HG03159 (cell line): Measurements from ENCODE around the gene CRMP1.

Experiments
- ATAC-seq: cut with Tn5 transposase; IDR thresholded peaks from one replicate; pipeline ENCODE4 v1.9.1; 2021; ENCODE audit warnings: mild to moderate bottlenecking, moderate library complexity; ENCODE audit not compliant: unreplicated experiment

Gene CRMP1

GRCh38 chr4:5890063-5890727, 2.7 kb downstream of the CRMP1 start:
- no peak for ATAC-seq

DNA sequence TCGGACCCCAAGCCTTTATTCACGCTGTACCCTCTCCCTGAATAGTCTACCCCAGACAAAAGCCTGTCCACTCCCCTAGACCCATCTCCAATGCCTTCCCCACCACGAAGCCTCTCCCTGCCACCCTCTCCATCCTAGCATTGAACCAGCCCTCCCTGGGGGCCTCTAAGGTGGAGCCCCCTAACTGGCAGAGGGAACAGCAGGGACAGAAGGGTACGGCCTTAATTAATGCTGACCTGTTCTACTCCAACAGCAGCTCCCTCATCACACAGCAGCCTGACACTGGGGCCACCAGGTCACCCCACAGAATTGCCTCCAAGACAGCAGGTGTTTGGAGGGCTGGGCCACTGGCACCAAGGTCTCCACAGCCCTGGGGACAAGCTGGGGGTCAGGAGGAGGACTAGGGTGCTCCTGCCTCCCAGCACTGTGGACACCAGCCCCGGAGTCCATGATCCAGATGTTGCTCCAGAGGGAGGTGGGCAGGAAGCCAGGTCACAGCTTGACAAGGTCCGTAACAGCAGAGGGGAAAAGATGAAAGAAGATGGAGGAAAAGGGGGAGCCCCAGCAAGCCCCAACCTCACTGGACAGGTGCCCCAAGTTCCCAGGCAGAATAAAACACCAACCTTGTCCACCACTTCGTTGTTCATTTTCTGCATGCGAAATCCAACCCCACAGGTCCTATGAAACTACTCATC, 3.7 kb downstream of the CRMP1 start:
- ATAC-seq: no peak

DNA sequence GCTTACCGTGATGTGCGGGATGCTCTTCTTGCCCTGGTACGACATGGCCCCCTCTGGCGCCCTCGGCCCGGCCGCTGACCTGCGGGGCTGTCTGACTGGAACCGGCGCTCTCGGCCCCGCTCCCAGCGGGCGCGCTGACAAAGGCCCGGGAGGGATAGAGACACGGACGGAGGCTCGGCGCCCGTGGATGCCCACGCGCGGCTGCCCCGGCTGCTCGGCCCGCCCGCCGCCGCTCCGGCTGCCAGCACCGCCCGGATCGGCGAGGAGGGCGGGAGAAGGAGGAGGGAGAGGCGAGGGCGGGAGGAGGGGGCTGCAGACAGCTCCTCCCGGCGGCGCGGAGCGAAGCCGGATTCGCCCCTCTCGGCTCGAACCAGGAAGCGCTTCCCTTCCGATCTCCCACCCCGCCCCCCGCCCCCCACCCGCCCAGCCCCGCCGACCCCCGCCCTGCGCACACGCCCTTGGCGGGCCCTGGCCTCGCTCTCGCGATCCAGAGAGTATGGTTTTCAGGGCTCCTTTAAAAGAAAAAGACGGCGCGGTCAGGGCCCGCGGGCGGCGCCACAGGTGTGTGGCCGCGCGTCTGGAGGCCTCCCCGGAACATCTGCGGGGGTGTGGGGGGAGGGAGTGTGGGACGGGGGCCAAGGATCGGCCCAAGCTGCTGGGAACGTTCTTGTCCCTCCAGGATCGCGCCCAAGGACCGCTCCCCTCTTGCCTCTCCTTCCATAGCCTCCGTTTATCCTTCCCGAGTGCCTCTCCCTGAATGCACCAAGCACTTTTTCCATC, 4.5 kb downstream of the CRMP1 start:
- ATAC-seq: no peak

DNA sequence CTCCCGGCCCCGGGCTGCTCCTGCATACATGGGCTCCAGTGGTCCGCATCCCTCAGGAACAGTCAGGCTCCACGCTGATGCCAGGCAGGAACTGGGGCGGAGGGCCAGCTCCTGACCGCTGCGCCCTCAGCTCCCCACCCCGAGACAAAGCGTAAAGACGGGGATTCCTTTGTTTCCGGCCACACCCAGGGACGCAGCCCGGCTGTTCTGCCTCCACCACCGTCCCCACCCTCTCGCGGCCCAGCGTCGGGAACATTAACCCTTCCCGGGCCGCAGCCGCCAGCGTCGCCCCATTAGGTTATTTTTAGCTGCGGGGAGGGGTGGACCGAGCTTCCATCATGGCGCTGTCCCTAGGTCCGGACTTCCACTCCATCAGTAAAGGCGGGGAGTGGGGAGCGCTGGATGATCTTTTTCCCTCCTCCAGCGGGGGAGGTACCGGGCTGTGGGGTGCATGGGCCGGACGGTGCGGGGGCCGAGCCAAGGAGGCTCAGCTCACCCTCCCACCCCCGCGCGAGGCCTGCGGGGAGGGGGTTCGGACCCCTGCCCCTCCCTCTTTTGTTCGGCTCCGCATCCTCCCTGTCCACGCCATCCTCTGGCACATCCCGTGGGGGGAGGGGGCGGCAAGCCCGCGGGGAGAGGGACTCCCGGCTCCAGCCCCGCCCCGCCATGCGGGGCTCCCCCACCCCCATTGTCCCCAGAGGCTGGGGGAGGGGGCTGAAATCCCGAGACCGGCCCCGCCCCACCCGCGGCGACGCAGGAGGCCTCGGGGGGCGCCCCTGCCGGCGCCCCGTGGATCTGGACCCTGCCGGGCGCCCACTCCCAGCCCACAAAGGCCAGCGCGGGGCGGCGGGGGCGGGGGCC, 5.3 kb downstream of the CRMP1 start:
- no peak for ATAC-seq

GRCh38 chr4:5887011-5887360, 5.9 kb downstream of the CRMP1 start:
- no peak for ATAC-seq

GRCh38 chr4:5885733-5886132, 7.2 kb downstream of the CRMP1 start:
- no peak for ATAC-seq

DNA sequence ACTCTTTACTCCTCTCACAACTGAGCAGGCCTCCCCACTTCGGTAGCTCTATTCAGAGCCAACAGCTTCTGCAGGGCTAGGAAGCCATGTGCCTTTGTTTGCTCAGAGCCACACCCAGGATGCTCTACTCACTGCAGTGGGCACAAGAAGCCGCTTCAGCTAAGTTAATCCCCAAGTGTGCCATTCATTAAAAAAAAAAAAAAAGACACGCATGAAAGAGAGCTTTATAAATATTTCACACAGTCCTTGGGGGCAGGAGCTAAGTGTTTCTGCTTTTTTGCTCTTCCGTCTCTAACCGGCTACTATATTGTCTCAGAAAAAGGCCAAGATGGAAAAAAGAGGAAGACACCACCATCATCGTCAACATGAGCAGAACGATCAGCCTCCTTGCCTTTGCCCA, 8.1 kb downstream of the CRMP1 start:
- no peak for ATAC-seq

DNA sequence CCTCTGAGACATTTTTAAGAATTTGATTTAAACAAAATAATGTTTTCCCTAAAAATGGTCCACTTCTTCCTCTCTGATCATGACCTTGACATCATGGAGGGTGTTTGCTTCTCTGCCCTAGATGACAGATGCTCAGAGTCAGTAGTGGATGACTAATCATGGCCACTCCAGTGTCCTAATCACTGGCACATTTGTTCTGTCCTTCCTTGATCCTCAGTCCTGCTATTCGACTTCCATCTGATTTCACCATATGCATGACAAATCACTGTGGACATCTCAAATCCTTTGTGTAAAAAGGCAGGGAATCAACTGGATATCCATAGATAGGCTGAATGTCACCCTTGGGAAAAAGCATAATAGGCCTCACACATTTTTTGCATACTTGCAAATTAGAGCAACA, 9.0 kb downstream of the CRMP1 start:
- ATAC-seq: no peak

DNA sequence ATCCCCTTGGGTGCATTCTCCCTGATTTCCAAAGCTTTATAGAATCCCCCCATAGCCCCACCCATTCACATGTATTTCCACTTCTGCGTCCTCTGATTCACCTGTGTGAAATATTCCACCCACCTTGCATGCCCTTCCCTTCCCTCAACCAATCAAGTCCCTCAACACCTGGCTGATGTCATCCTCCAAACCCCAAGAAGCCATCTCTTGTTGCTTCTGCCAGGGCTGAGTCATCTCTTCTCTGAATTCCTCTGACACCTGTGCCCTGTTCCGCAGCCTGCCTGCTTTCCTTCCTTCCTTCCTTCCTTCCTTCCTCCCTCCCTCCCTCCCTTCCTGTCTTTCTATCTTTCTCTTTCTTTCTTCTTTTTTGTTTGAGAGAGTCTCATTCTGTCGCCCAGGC, 9.9 kb downstream of the CRMP1 start:
- no peak for ATAC-seq

DNA sequence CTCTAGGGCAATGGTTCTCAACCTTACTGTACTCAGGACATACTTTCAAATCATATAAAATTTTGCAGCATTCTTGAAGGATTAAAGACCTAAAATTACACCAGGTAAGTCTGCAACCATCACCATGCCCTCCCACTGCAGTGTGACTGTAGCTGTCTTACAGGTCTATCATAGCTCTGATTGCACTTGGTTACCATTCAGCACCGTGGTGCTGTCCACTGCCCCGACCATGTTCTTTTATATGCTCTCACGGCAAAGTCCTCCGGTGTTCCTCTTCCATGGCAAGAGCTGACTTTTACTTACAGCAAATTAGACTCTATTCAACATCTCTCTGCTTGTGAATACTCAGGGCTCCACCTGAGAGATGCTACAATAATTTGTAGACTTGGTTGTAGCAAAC, 11.5 kb downstream of the CRMP1 start:
- no peak for ATAC-seq

- no peak for ATAC-seq
Measured at GRCh38 chr4:5878359-5878758, 14.5 kb downstream of the CRMP1 start.

GRCh38 chr4:5877392-5877791, 15.5 kb downstream of the CRMP1 start:
- no peak for ATAC-seq

- no peak for ATAC-seq
Measured at GRCh38 chr4:5874811-5875449, 18.0 kb downstream of the CRMP1 start.

DNA sequence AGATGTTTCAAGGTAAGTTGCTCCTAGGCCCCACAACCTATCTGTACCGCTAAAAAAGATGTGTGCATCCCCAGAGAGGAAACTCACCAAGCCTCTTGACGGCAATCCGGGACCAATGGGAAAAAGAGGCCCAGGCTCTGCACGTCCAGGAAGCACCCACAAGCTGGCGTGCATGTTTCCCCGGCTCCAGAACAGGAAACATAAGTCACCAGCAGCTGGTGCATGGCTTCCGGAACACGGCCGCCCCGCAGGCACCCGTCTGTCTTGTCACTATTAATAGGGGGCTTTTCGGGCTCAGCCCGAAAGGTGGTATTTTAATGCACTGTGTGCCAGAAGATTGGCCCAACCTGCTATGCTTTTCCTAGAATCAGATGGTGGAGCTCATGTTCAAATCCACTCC, 22.2 kb downstream of the CRMP1 start:
- ATAC-seq: no peak

DNA sequence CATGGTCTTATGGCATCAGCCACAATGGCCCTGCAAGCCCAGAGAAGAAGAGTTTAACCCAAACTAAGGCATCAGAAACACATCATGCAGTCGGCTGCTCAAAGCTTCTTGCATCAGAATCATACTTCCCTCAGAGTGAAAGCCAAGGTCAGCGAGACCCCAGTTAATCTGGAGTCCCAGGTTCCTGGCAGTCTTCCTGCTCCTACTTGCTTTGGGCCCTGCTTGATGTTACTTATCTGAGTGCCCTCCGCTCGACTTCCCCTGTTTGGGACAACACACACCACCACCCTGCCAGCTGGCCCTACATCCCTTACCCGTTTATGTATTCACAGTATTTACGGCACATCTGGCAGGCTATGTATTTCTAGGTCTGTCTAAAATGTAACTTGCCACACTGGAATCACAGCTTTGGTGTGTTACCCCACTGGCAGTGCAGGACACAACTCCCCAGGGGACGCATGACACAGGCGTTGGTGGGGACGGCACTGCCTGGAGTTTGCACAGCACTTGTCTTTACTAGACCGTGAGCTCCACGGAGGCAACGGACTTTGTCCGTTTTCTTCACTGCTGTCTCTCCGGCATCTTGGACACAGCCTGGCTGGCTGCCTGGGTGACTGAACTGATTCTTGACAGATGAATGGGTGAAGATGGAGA, 22.8 kb downstream of the CRMP1 start:
- no peak for ATAC-seq

DNA sequence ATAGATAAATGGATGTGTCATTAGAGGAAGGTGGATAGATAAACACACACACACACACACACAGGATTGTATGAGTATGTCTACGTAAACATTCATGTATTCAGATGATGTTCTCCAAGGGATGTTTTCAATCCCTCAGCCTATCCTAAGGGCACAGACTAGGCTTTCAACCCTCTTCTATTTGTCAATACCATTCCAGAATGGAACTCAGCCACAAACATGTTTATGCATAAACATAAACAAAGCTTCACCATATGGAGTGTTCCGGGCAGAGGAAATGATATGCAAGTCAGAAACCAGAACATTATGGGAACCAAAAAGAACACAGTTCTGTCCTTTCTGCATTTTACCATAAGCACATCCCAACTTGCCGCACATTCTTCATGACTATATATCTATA, 25.0 kb downstream of the CRMP1 start:
- ATAC-seq: no peak

DNA sequence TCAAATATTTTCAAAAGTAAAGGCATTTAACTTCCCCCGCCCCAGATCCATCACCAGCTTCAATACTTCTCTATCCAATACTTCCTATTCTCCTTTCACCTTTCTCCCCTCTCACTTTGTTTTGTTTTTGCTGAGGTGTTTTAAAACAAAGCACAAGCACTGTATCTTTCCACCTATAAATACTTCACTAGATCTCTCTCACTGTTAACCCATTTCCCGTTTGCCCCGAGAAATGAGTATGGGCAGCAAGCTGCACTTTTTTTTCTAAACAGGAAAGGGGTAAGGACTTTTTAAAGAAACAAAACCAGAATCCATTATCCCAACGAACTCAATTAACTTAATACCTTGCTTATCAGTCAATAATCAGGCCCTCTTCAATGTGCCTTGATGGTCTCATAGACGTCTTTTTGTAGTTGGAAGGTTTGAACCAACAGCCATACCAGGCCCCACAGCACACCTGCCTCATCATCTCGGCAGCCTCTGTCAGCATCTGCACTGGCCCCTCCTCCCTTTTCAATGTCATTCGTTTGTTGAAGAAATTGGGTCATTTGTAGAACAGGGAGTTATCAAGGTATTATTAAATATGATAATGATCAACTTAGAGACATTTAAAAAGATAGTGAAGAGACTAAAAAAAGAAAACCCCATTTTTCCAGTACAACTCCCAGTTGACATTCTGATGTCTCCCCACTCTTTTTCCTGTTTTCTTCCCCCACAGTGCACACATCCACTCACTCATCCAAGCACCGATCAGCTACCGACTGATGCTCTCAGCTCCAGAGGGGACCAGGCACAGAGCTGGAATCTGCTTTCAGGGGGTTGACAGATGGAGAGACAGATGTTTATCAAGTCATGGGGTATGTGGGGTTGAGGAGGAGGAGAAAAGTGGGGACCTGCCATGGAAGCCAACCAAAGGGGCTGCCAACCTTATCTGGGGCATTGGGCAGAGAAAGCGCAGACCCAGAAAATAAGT, 25.8 kb downstream of the CRMP1 start:
- ATAC-seq: no peak

DNA sequence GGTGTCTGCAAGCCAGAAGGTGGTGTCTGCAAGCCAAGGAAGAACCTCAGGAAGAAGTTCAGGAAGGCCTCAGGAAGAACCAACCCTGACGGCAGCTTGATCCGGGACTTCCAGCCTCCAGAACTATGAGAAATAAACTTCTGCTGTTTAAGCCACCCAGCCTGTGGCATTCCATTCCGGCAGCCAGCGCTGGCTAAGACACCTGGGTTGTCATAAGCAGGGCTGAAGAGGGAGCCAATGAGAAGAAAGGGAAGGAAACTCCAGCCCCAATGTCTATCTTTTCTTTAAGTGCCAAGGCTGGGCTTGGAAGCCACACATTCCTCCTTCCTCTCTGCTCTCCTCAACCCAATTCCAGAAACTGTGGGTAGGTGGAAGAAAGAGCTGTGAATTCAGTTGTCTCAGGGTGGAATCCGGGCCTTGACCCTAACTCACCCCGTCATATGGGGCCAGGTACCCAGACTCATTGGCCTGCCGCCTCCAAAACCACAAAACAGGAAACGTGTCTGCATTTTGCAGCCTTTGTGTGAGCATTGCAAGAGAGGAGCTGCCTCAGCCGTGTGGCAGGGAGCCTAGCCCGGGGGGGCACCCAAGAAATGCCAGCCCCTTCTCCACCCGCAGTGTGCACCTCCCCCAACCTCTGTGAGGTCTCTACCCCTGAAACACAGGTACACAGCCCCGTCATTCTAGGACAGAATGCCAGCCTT, 26.8 kb downstream of the CRMP1 start:
- ATAC-seq: no peak
